Measurements from ENCODE around the gene PRUNE2. TPM values are rescaled to one million over a fixed set of nuclear protein-coding genes. Genes with fewer than 3 reads are reported as not detected.

Gene PRUNE2
- total RNA-seq, 2 donors from 2014 or later = 12.1 to 90.0 TPM

DNA sequence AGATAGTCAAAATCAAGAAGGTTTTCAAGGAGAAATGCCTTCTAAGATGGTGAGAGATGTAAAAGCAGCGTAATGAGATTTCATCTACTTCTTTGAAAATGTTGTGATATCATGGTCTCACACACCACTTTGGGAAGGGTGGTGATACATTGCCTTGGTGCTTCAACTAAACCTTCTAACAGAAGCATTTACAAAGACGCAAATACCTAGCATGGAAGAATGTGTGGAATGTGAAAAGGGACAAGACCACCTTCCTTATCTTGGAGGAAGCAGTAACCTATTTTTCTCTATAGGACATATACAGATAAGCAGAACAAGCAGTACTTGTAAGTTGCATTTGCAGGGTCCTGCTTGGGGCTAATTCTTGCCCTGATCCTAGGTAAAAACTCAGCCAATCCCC lies 102.8 kb downstream of the PRUNE2 start:
- Histone ChIP-seq H3K9me3 (no peaks in the 10 kb centered on the region), H3K9ac (ENCODE audit: low read depth in 2 of 2, low read length in 2 of 2) (no peak overlapping the region), H3K27ac (no peak overlapping the region), H3K4me1 (no peaks in the 10 kb centered on the region), H3K36me3 (no peaks in the 10 kb centered on the region), H3K27me3 (no peaks in the 10 kb centered on the region), H3K4me3 (no peak overlapping the region)
- no peak for DNase-seq
- intact Hi-C loops (cut with DNase I) = no loop called here
- TF ChIP-seq CTCF (IDR thresholded peaks at IDR 0.05) = no peak

- Histone ChIP-seq H3K27me3 (no peaks in the 10 kb centered on the region), H3K9me3 (no peaks in the 10 kb centered on the region), H3K27ac (no peak overlapping the region), H3K36me3 (no peaks in the 10 kb centered on the region), H3K4me1 (no peaks in the 10 kb centered on the region), H3K4me3 (no peak overlapping the region), H3K9ac (ENCODE audit: low read depth in 2 of 2, low read length in 2 of 2) (no peak overlapping the region)
- TF ChIP-seq CTCF (IDR thresholded peaks at IDR 0.05) = no peak
- DNase-seq = no peak
- intact Hi-C loops (cut with DNase I) = no loop called here
Measured at GRCh38 chr9:76800901-76801300, 105.0 kb downstream of the PRUNE2 start.

DNA sequence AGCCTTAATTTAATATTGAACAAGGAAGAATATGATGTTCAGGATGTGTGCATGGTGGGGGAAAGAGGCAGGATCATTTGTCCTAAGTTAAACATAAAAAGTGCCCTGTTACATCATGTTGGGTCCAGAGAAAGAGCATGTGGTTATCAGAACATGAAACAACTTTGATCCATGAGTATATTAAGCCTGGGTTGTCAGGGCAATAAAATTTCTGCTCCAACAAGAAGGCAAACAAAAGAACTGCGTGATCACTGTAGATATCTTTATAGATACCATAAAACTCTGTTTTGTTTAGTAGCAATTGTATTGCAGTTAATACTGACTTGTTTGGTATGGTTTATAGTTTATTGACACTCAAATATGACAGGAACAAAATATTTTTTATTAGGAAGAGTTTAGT lies 106.4 kb downstream of the PRUNE2 start:
- DNase-seq = peak; percentile 20
- no peaks in the 10 kb centered on the region for H3K4me1 ChIP-seq
- no peaks in the 10 kb centered on the region for H3K27me3 ChIP-seq
- intact Hi-C loops (cut with DNase I) = no loop called here
- no peak overlapping the region for H3K27ac ChIP-seq
- TF ChIP-seq CTCF (IDR thresholded peaks at IDR 0.05) = no peak
- no peaks in the 10 kb centered on the region for H3K36me3 ChIP-seq
- H3K9ac ChIP-seq (ENCODE audit: low read depth in 2 of 2, low read length in 2 of 2) = no peak overlapping the region
- H3K9me3 ChIP-seq = no peaks in the 10 kb centered on the region
- no peak overlapping the region for H3K4me3 ChIP-seq

DNA sequence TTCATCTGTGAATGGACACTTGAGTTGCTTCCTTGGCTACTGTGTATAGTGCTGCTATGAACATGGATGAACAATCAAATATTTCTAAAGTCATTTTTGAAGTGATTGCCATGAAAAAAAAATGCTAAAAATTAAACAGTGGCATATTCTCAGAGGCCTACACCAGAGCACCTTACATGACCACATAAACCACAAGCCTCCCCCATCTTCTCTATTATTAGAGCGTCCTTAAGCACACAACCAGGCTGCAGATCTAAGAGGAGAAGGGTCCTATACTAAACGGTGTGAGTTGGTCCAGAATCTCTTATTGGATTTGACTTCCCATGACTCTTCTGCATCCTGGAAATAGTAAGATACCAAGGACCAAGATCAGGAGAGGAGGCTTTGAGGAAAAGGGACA lies 107.4 kb downstream of the PRUNE2 start:
- no peaks in the 10 kb centered on the region for H3K27me3 ChIP-seq
- H3K9ac ChIP-seq (ENCODE audit: low read depth in 2 of 2, low read length in 2 of 2) = no peak overlapping the region
- no peaks in the 10 kb centered on the region for H3K4me1 ChIP-seq
- H3K27ac ChIP-seq = no peak overlapping the region
- intact Hi-C loops (cut with DNase I) = no loop called here
- H3K9me3 ChIP-seq = no peaks in the 10 kb centered on the region
- TF ChIP-seq CTCF (IDR thresholded peaks at IDR 0.05) = no peak
- no peak overlapping the region for H3K4me3 ChIP-seq
- no peak for DNase-seq
- H3K36me3 ChIP-seq = no peaks in the 10 kb centered on the region

- Histone ChIP-seq H3K4me3 (no peak overlapping the region), H3K9me3 (no peaks in the 10 kb centered on the region), H3K27me3 (no peaks in the 10 kb centered on the region), H3K9ac (ENCODE audit: low read depth in 2 of 2, low read length in 2 of 2) (no peak overlapping the region), H3K27ac (no peak overlapping the region), H3K36me3 (no peaks in the 10 kb centered on the region), H3K4me1 (no peaks in the 10 kb centered on the region)
- TF ChIP-seq CTCF (IDR thresholded peaks at IDR 0.05) = no peak
- no peak for DNase-seq
- intact Hi-C loops (cut with DNase I) = no loop called here
Measured at GRCh38 chr9:76796296-76796695, 109.6 kb downstream of the PRUNE2 start.
